Right forelimb (tissue), 1 donor: ENCODE results near the gene CTBP2.
"Not testable (repeated sequence)": the region's sequence is repeated elsewhere in the genome, so short reads cannot be mapped to it uniquely, and the experiment has no call there.

Experiments used
- DNase-seq: peaks from one replicate; pipeline ENCODE4 v3.0.0-alpha.2; 2018

CTBP2 gene

DNA sequence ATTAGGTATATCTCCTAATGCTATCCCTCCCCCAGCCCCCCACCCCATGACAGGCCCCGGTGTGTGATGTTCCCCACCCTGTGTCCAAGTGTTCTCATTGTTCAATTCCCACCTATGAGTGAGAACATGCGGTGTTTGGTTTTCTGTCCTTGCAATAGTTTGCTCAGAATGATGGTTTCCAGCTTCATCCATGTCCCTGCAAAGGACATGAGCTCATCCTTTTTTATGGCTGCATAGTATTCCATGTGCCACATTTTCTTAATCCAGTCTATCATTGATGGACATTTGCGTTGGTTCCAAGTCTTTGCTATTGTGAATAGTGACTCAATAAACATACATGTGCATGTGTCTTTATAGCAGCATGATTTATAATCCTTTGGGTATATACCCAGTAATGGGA lies 18.7 kb upstream of the CTBP2 start:
- not testable (repeated sequence) for DNase-seq

DNA sequence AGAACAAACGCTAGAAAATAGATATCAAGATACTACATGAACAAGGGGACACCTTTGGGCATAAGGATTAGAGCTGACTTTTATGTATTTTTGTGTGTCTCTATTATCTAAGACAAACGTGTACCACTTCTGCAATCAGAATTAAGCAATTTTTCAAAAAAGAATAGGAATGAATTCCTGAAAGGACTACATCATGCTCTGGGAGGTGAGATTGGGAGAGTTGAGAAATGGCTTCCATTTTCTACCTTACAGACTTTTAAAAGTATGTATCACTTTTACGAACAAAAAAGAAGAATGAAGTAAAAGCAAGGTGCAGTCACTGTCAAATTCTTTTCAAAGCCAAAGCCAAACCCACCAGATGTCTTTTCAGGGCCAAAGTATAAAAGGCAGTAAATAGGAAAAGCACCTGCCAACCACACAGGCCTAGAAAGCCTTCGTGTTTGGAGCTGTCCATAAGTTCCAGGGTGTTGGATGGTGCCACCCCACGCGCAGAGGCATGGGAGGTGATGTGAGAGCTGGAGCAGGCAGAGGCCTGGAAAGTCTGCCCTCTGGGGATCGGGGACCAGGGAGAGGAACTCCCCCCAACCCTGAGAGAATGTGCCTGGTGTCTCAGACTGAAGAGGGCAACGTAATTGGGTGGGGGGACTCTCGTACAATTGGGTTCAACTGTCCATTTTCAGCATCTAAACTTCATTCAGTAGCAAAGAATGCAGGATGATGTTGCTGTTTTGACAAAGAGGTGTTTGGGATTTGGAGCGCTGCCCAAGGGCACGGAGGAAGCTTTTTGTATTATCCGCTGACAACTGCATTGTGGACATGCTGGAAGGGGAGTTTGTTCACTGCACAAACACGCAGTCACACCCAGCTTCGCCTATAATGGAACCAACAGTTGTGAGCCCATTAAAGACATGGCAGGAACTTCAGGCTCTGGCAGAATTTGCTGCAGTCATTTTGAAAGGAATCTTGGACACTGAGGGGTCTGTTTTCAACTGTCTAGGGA lies 17.6 kb upstream of the CTBP2 start:
- DNase-seq, result no peak

DNA sequence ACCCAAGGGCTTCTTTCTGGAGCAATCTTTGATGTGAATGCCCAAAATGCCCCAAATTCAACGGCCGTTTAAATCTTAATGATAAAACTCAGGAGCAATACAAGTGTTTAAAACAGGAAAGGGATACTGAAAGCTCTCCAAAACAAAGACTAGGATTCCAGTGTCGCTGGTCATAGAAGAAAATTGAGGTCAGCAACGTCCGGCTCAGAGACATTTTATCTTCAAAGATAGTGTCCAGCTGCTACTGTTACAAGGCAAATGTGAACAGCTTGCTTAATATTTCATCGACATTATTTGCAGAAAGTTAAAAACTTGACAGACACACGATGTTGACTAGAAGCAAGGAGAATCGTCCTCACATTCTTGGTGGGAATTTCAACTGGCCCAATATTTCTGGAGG lies 15.4 kb upstream of the CTBP2 start:
- no peak for DNase-seq

DNA sequence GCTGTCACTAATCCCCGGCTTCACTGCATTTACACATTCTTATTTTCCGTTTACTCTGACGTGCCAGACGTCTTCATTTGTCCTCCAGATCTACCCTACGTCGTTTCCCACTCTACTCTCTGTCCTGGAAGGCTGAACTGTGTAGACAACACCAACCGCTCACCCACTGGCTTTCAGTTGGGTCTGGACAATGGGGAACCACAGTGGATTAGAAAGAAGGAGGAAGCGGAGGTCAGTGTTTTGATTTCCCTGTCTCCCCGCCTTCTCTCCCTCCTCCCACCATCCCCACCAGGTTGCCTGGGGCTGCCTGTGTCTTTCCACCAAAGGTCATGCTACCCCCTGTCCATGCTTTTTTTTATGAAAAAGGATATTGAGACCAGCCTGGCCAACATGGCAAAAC lies 14.0 kb upstream of the CTBP2 start:
- no peak for DNase-seq

DNA sequence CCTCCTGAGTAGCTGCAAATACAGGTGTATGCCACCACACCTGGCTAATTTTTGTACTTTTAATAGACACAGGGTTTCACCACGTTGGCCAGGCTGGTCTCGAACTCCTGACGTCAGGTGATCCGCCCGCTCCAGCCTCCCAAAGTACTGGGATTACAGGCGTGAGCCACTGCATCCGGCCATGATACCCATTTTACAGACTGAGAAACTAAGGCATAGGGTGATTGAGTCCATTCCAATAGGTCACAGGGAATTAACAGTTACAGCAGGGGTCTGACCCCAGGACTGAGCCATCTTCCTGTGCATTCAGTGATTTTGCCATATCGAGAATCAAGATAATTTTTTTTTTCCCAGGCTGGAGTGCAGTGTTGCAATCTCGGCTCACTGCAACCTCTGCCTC lies 12.3 kb upstream of the CTBP2 start:
- DNase-seq, result no peak

DNA sequence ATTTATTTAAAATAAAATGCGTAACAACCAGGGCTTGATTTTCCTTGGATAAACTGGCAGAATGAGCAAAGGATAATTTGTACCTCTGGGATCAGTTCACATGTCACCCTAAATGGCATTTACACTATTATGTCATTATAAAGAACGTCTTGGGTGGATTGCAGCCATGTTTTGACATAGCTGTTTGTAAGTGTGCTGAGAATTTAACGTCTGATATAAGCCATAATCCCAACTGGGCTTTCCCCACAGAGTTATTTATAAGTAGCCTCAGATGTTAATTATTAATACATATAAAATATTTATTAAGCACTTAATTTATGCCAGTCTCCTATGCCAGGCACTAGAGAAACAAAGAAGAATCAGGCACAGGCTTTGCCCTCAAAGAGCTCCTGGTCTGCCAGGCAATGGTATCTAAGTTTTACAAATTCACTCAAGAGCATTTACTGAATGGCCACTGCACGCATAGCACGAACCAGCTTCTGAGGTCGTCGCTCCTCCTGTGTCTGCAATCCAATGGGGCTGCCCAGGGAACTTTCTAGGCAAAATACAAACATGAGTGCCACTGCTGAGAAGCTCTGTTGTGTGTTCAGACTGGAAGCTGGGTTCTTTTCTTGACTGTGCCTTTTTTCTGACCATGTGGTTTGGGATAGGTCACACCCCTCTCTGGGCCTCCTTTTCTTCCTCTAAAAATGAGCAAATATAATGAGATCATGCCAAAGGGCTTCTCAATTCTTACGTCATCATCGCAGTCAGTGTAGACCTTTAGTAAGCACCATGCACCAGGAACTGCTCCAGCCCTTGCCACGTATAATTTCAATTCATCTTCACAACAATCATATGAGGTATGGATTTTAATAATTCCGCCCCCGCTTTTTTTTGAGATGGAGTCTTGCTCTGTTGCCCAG lies 11.3 kb upstream of the CTBP2 start:
- no peak for DNase-seq

DNA sequence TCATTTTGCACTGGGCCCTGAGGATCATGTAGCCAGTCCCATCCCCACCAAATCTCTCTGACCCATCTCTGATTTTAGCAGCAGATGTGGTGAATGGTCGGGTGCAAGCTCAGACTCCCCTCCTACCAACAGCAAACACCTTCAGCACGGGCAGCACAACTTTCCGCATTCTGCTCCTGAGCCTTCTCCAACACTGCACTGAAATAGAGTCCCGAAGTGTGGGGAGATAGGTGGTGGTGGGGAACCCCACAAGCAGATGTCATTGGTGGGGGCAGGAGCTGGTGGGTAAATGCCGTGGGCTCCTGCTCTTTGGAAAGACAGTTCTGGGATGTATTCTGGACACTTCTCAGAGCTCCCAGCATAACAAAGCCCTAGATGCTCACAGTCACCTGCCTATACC lies 9.6 kb upstream of the CTBP2 start:
- DNase-seq, result no peak

DNA sequence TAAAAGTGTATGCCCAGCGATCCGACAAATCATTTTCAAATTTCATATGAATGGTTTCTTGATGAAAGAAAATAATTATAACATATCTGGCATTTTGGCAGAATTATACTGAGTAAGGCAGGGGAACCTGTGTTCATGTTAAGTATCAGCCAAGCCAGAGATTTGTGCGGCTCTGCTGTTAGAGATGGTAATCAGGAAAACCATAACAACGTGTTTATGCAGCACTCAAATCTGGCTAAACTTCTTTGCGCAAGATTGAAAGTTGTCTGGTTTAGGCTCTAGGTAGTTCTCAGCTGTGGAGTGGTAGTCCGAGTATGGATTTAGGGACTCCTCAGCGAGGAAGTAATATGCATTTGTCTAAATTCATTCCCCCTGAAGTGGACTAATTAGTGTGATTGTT lies 8.9 kb upstream of the CTBP2 start:
- DNase-seq, result no peak

DNA sequence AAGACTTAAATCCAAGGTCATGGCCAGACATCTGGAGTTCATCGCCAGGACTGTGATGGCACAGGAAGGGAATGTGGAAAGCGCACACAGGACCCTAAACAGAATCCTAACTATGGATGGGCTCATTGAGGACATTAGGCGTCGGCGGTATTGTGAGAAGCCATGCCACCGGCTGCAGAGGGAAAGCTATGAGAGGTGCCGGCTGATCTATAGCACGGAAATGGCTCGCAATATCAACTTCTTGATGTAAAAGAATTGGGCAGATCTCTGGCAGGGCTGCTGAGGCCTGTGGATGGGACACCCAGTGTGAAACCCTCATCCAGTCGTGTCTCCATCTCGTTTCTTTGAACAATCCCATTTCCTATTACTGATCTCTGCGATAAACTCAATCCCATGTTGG lies 6.3 kb upstream of the CTBP2 start:
- DNase-seq, result no peak

DNA sequence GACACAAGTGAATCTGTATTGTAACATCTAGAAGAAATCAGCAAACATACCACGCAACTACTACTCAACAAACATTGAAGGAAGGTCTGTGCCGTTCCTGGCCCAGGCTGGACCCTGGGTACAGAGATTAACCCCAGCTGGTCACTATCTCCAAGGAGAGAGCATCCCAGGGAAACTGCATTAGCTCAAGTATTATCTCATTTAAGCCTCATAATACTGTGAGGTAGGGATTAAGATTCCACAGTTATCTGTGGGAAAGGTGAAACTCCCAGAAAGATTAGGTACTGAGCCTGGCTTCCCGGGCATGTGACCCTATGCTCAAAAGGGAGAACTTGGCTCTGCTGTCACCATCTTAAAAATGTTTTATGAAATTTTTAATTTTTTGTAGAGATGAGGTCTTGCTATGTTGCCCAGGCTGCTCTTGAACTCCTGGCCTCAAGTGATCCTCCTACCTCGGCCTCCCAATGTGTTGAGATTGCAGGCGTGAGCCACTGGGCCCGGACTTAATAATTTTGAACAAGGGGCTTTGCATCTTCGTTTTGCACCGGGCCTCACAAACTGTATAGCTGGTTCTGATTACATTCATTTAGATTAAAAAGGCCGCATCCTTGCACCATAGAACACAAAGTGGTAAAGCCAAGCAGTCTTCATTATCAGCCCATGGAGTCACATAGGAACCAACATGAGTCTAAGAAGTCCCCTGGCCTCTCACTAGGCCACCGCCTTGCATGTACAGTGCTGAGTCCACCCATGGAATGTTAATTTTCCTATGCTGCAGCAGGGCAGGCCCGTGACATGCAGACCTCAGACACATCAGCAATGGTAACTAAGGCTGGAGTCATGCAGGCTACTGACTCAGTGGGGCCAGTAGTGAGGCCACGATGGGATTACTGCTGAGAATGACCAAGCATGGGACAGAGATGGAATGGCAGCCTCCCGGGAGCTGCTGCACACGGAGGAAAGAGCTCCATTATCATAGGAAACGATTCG lies 5.5 kb upstream of the CTBP2 start:
- DNase-seq, result no peak

DNA sequence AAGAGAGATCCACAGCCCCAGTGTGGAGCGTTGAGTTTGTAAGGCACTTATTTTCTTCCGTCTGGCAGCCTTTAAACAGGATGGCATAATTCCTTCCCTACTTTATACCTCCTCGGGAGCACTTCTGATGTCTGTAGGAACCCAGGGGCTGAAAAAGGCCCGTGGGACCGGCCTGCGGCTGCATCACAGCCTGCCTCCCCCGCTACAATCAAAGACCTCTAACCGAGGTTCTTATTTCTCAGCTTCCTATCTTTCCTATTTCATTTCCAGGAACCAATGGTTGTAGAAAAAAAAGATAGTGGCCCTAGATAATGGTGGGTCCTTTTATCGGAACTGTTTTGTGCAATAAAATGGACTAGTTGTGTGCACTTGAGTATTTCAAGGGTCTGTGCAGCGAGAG lies 4.1 kb upstream of the CTBP2 start:
- DNase-seq, result no peak

DNA sequence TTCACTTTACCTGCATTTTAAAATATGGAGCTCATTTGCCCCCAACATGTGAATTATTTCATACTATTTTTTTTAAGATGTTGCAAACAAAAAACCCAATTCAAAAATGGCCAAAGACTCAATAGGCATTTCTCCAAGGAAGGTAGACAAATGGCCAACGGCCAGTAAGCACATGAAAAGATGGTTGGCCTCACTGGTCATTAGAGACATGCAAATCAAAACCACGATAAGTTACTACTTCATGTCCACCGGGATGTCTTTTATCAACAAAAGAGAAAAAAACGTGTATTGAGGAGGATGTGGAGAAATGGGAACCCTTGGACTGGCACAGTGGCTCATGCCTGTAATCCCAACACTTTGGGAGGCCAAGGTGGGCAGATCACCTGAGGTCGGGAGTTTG lies 3.4 kb upstream of the CTBP2 start:
- no peak for DNase-seq

DNA sequence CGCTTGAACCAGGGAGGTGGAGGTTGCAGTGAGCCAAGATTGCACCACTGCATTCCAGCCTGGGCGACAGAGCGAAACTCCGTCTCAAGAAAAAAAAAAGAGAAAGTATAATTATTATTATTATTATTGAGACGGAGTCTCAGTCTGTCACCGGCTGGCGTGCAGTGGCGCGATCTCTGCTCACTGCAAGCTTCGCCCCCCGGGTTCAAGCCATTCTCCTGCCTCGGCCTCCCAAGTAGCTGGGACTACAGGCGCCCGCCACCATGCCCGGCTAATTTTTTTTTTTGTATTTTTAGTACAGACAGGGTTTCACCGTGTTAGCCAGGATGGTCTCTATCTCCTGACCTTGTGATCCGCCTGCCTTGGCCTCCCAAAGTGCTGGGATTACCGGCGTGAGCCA lies 2.9 kb upstream of the CTBP2 start:
- not testable (repeated sequence) for DNase-seq

DNA sequence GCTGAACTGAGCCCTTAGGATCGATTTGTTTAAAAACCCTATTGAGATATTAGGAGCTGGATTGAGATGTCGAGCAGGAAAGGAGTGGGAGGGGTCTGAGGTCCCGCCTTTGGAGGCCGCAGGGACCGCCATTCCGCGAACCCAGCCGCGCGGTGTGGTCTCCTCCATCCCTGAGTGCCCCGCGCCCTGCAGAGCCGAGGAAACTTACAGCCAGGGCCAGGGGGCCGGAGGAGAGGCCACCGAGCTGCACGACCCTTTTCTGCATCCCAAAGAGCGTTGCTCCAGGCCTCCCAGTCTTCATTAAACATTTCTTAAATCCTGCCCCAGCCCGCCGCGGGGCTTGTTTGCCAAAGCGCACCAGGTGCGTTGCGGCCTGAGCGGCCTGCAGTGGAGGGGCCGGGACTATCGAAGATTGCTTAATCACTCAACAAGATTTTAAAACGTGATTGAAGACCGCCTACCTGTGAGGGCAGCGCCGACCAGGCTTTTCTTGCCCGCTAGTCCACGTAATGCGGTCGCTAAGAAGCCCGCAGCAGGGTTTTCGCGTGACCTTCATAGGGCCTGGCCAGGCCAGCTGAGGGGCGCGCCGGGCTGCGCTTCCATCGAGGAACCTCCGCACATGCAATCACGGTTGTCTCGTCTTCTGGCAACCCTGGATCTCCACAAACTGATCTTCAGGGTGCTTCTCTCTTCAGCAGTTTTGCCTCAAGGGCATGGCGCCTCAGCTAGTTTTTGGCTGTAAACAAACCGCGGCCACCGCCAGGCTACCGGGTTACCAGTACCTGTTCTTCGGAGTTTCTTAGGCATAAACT lies 2.0 kb upstream of the CTBP2 start:
- no peak for DNase-seq

DNA sequence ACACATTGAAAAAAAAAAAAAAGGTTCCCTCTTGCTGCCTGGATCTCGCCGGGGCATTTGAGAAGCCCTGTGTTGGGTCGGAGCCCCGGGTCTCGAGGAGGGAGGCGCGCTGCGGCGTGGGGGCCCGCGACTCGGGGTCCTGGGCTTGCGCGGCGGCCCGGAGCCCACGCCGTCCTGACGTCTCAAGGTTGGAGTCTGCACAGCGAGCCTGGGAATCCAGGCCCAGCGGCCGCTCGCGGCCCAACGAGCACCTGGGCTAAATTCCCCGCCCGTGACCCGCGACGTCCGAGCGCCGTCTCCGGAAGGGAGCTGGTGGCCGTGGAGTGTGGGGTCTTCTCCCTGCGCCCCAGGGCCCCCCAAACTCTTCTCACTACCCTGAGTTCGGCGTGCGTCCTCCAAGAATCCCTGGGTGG lies 1.4 kb upstream of the CTBP2 start:
- peak; percentile 61 for DNase-seq

DNA sequence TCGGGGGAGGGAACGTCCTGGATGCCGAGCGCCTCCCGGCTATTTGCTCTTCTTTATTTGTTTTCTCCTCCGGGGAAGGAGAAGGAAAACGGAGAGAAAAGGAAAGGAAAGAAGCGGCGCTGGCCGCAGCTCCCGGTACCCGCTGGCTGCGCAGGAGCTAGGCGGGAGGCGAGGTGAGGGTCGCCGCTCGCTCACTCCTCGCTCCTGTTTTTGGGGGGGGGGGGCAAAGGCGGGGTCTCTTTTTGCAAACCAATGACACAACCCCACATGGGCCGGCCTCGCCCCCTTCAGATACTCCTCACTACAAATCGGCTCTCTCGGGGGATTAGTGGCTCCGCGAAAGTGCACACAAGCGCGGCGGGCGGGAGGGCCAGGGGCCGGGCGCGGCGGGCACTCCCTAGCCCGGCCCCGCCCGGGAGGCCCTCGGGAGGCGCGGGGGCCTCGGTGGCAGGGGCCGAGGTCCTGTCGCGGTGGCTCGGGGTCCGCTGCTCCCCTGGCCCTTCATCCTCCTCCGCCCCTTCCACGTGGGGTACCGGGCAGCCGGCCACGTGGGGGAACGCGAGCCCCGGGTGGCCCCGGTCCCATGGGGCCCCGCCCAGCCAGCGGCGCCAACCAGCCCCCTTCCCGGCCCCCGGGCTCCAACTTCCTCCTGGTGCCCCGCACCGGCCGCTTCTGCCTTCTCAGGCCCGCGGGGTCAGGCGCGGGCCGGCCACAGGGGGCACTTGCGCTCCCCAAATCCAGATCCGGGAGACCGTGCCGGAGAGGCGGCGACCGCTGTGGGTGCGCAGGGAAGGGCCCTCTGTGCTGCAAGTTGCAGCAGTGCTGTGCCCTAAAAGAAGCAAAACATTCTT lies 718 bp upstream of the CTBP2 start:
- peak; percentile 90 for DNase-seq

DNA sequence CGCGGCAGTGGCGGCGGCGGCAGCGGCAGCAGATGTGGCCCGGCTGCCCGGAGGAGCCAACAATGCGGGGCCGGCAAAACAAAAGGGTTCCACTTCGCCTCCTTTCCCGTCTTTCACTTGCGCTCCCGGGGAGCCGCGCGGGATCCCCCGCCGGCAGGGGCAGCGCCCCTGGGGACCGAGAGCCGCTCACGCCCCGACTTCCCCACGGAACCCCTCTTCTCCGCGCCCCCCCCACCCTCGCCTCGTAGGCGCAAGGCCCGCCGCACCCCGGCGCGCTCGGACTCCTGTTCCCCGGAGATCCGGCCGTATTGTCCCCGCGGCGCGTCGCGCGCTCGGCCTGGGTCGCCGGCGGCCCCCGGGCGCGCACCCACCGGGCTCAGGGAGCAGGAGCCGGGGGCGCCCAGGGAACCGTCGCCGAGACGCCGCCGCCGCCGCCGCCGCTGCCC lies 854 bp downstream of the CTBP2 start:
- DNase-seq, result peak; percentile 58

DNA sequence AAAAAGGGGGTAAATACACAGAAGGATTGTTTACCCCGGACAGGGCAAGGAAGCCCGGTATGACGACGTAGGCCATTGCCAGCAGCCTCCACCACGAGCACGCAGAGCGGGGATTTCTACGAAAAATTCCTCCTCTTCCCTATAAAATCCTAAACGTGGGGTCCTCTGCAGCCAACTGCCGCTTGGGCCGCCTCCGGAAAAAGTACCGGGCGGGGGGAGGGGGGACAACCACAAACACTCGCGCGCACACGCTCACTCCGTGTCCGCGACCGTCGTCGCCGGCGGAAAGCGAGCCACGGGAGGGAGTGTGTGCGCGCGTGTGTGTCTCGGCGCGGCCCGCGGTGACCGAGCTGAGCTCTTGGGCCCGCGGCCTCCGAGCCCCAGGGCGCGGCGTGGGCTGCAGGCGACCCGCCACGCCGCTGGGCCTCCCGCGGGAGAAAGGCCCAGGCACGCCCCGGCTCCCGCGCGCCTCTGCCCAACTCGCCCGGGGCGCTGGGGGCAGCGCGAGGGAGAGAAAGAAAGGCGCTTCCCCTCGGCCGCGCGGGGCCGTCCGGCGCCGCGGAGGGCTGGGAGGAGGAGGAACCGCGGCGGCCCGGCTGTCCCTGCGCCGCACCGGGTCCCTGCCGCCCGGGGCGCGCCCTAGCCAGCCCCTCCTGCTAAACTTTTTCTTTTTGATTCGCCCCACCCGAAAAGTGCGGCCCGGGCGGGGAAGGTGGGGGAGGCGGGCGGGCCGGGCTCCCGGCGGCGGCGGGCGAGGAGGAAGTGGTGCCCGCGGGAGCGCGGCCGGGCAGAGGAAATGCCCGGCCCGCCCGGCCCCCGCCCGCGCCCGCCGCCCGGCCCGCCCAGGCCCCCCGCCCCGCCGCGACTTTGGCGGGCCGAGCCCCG lies 1.5 kb downstream of the CTBP2 start:
- DNase-seq, result peak; percentile 79

DNA sequence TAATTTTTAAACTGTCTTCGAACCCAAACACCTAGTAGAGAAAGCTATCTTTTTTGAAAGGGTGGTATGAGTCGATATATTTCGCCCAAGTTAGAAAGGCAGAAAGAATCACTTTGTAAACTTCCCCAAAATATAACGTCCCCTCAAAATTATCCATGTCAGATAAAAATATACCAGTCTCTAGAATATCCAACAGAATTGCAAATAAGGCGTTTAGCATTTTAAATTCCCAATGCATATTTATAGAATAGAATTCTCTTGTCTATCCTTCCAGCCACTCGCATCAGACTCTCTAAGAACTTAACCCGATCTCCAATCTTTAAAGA lies 2.1 kb downstream of the CTBP2 start:
- no peak for DNase-seq

DNA sequence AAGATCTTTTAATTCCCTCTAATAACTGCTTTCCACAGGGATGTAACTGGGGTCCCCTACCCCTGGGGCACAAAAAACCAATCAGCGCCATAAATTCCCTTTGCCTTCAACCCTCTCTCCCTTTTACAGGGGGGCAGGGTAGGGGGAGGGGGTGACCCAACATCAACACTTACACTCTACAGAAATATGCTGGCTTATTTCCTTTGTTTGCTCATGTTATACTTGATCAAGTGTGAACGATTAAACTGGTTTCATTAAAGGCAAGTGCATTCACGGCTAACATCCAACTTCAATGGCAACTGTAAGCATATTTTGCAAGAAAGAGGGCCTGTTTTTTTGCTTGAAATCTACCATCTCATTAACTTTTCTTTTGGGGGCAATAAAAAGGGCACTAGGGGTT lies 2.9 kb downstream of the CTBP2 start:
- no peak for DNase-seq
